ENCODE data around the gene CCL19. TPM values are rescaled to one million over a fixed set of nuclear protein-coding genes. Genes with fewer than 3 reads are reported as not detected.

CCL19 gene
- total RNA-seq (2022; extraction: Qiagen RNA extraction; ENCODE audit: low read depth) = not detected in 5 replicates

GRCh38 chr9:34690983-34691935 is at the start of gene CCL19:
TSS of gene CCL19 (minus strand) at chr9:34691276. CDS start at chr9:34691139, 137 bp downstream.

GRCh38 chr9:34710023-34710422 is 18.9 kb upstream of the CCL19 start, which contains the start of gene CCL21:
TSS of gene CCL21 (minus strand) at chr9:34710136. CDS start at chr9:34710066, 70 bp downstream.

GRCh38 chr9:34662526-34663302 is 28.4 kb downstream of the CCL19 start, which contains the start of gene CCL27:
TSS of gene CCL27 (minus strand) at chr9:34662657. CDS start at chr9:34662633, 24 bp downstream.

GRCh38 chr9:34651876-34652601 is 39.0 kb downstream of the CCL19 start, which contains the start of gene IL11RA:
TSS of gene IL11RA (plus strand) at chr9:34652185. CDS start at chr9:34655218, 3,033 bp downstream.

GRCh38 chr9:34646211-34647083 is 44.6 kb downstream of the CCL19 start, which contains the start of gene GALT:
TSS of gene GALT (plus strand) at chr9:34646675. CDS start at chr9:34646705, 30 bp downstream.

Other genes starting within 250 kb of the CCL19 start
- gene FAM219A, start 232.7 kb downstream of the CCL19 start, total RNA-seq (2022; extraction: Qiagen RNA extraction; ENCODE audit: low read depth) = 13.0 to 18.8 TPM (median 18.4 TPM) in 5 replicates
- 0.29 TPM in 1 of 5 replicates, not detected in the others for gene DNAI1, start 232.5 kb downstream of the CCL19 start, total RNA-seq (2022; extraction: Qiagen RNA extraction; ENCODE audit: low read depth)
- 0.87 to 2.9 TPM (median 2.3 TPM) in 5 replicates for gene ENHO, start 168.3 kb downstream of the CCL19 start, total RNA-seq (2022; extraction: Qiagen RNA extraction; ENCODE audit: low read depth)
- 0.08 to 0.20 TPM (median 0.09 TPM) in 3 of 5 replicates, not detected in the others for gene CNTFR, start 101.6 kb downstream of the CCL19 start, total RNA-seq (2022; extraction: Qiagen RNA extraction; ENCODE audit: low read depth)
- 28.5 to 47.8 TPM (median 42.7 TPM) in 5 replicates for gene RPP25L, start 79.2 kb downstream of the CCL19 start, total RNA-seq (2022; extraction: Qiagen RNA extraction; ENCODE audit: low read depth)
- 80.3 to 123 TPM (median 106 TPM) in 5 replicates for gene DCTN3, start 70.8 kb downstream of the CCL19 start, total RNA-seq (2022; extraction: Qiagen RNA extraction; ENCODE audit: low read depth)
- 0.13 to 0.23 TPM (median 0.19 TPM) in 3 of 5 replicates, not detected in the others for gene ARID3C, start 62.2 kb downstream of the CCL19 start, total RNA-seq (2022; extraction: Qiagen RNA extraction; ENCODE audit: low read depth)
- 151 to 215 TPM (median 198 TPM) in 5 replicates for gene SIGMAR1, start 53.5 kb downstream of the CCL19 start, total RNA-seq (2022; extraction: Qiagen RNA extraction; ENCODE audit: low read depth)
- gene GALT, start 44.6 kb downstream of the CCL19 start, total RNA-seq (2022; extraction: Qiagen RNA extraction; ENCODE audit: low read depth) = 15.3 to 24.9 TPM (median 17.3 TPM) in 5 replicates
- gene IL11RA, start 39.1 kb downstream of the CCL19 start, total RNA-seq (2022; extraction: Qiagen RNA extraction; ENCODE audit: low read depth) = 5.1 to 8.3 TPM (median 7.1 TPM) in 5 replicates
- gene CCL27, start 28.6 kb downstream of the CCL19 start, total RNA-seq (2022; extraction: Qiagen RNA extraction; ENCODE audit: low read depth) = 0.25 to 0.94 TPM (median 0.34 TPM) in 3 of 5 replicates, not detected in the others
- not detected in 5 replicates for gene CCL21, start 18.9 kb upstream of the CCL19 start, total RNA-seq (2022; extraction: Qiagen RNA extraction; ENCODE audit: low read depth)

Measured in A549 treated with ZK216348 at 1 μM for 4 hours (cell line).